Head of caudate nucleus (tissue), 42 donors: ENCODE results near the gene IZUMO1.
"Not testable (repeated sequence)": the region's sequence is repeated elsewhere in the genome, so short reads cannot be mapped to it uniquely, and the experiment has no call there.

Experiments used
- DNase-seq, 42 donors: peaks; one replicate each; pipeline versions ENCODE4 v3.0.0 to v3.0.0-alpha.2; 2020 to 2021; ENCODE audit warnings: mixed read lengths in 7 of 42
- intact Hi-C: fragments of 100-400 bp; cut with DNase I; formaldehyde crosslinking; loops from one replicate; pipeline ENCODE4 v1.15.0; 2022

IZUMO1 gene

DNA sequence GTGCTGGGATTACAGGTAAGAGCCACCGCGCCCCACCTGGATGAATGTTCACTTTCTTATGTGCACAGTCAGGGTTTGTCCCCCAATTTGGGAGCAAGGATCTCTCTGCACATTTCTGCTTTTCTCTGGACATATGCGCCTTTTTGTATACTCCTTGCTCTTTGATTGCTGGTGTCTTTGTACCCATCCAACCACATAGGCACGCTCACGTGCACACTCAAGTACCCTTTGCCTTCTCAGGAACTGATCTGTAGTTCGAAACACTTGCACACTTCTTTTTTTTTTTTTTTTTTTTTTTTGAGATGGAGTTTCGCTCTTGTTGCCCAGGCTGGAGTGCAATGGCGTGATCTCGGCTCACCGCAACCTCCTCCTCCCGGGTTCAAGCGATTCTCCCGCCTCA is 28.6 kb downstream of the IZUMO1 start:
- intact Hi-C loops: not testable (repeated sequence)

DNA sequence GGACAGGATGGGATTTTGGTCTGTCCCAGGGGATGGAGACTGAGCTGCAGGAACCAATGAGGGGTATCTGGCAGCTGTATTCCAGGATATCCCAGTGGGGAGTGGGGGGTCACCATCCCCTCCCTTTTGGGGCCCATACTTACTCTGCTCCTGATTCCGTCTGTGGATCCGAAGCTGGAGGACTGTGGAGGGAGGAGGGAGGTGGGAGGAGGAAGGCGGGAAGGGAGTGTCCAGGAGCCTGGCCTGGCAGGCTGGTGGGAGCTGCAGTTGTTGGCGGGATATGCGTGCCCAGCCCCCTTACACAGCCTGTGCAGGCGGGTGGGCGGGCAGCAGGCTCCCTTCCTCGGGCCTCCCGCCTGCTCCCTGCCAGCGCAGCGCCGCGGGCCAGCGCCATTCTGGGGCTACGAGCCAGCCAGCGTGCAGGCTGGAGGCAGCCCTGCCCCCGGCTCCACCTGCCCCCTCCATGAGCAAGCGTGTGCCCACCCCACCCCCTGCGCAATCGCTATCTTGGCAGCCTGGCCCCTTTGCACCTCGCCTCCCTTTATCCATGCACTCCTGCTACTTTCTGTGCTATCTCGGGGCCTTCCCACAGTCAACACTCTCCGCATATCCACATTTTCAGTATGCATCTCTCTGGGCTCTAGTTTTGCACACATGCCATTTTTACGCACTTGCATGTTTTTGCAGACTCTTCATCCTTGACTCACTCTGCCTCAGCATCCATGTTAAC is 30.0 kb downstream of the IZUMO1 start:
- intact Hi-C loops: no loop called here
- peak in 40 of 42 donors; percentile 21 to 80 (median 60) for DNase-seq

More for the DNA sequence above, 28.6 kb downstream of the IZUMO1 start:
- not testable (repeated sequence) for DNase-seq

DNA sequence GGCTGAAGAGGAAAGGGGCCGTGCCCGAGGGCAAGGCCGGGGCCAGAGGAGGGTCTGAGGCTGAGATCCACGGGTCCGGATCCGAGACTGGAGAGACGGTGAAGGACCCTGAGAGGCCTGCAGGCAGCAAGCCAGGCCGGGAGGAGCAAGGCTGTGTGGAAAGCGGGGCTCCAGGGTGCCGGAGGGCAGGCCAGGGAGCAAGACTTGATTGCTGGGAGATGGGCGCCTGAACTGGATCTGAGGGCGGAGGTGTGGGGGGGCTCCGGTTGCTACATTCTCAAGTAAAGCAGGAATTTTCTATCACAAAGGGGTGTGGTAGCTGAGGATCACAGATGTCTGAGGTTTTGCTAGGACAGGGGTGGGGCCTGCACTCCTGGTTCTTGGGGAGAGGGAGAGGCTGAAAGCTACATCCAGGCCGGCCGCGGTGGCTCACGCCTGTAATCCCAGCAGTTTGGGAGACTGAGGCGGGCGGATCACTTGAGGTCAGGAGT is 31.0 kb downstream of the IZUMO1 start:
- DNase-seq: peak in 1 of 42 donors; percentile 32
- intact Hi-C loops: loop anchor here (2.0 kb wide), 1 partner anchor 69 kb away; the partner anchor contains the start of gene CA11

DNA sequence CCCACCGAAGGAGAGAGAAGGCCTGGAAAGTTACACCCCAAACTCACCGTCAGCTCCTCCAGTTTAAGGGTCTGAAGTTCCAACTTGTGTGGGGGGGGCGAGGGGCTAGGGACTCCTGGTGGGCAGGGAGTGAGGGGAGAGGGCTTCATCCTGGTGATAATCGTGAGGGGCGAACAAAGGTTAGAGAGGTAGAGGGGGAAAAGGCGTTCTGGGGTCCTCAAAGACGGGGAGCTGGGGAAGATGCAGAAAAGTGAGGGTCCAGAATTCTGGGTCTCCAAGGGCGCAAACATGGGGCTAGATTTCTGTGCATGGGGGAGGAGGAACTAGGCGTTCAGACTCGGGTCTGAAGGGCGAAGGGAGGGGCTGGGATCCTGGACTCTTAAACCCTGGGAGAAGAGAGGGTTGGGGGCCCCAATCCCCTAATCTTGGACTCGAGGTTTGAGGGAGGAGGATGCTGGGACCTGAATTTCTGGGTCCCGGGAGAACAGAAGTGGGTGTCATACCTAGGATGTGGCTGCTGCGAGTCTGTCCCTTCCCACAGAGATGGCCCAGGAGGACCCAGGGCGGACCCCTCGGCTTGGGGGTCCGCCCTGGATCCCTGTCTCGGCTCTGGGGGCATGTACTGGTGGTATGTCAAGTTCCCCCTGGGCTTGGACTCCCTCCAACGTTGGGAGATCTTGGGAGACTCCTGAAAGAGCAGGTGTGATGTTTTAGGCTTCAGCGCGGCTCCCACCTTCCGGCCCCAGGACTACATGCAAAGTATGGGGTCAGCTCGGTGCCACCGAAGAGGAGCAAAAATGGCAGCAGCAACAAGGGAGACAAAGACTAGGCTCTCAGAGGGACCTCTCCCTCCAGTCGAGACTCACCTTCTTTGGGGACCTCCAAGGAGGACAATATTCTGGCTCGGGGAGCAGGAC is 31.7 kb downstream of the IZUMO1 start:
- no peak for DNase-seq

DNA sequence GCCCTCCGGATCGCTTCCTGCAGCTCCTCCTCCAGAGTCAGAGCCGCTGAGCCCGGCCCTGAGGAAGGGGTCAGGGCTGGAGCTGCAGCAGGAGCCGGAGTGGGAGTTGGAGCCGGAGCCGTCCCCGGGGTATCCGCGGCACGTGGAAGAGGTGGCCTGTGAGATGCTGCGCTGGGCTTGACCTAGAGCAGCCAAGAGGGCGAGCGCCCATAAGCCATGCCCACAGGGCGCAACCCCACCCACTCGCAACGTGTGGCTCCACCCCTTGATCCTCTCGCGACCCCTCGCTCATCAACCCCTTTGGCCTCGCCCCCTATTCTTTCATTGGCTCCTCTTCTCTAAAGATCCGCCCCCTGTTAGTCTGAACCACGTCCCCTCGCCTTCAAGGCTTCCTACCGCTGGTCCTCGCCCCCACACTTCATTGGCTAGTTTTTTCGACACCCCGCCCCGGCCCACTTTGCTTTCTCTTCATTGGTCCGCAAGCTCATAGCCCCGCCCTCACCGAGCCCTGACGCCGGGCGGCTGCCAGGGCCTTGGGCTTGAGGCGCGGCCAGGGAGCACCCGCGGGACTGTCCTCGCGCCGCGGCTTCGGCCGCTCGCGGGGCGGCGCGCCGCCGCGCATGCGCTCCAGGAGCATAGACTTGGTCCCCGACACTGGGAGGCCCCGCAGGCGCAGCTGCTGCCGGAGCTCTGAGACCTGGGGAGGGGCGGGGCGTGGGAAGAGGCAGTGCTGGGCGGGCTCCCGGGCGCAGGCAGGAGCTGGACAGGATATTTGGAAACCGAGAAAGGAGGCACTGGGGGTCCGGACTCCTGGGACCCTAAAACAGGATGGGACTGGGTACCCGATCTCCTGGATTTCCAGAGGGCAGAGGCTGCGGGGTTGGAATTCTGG is 32.6 kb downstream of the IZUMO1 start:
- intact Hi-C loops: loop anchor here (2.0 kb wide), 1 partner anchor 67 kb away; the partner anchor contains the start of gene CA11
- DNase-seq: peak; percentile 95 to 100 (median 99)

More for the DNA sequence above, 31.7 kb downstream of the IZUMO1 start:
- intact Hi-C loops: loop anchor here (2.0 kb wide), 1 partner anchor 68 kb away; the partner anchor contains the start of gene CA11

DNA sequence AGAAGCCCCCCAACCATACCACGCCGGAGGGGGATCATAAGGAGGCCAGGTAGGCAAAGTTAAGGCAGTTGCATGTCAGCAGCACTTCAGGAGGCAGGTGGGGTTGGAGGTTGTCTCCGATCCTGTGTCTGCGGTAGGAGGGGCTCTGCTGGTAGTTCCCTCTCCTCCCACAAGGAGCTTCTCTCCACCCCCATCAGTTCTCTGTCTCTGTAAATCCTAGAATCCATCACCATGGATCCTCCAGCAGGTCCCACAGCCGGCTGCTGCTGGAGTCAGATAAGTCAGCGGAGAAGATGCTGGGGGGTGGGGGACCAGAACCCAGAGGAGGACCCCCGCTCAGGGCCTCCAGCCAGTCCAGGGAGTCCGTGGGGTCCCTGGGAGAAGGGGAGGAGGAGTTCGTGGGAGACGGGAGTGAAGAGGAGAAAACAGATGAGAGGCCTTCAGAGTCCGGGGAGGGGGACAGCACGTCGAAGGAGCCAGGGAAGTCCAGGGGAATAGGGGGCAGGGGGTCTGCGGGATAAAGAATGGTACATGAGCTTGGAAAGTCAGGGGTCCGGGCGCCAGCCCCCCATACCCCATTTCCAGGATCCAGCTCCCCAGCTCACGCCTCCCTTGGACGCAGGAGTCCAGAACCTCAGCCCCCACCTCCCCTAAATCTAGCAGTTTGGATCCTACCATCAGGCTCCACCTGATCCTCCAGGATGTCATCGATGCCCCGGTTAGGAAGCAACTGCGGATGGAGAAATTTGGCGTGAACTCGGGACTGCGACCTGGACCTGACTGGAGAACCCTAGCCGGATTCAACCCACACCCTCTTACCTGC is 33.5 kb downstream of the IZUMO1 start:
- intact Hi-C loops: no loop called here
- DNase-seq: peak in 21 of 42 donors; percentile 18 to 65 (median 48)

DNA sequence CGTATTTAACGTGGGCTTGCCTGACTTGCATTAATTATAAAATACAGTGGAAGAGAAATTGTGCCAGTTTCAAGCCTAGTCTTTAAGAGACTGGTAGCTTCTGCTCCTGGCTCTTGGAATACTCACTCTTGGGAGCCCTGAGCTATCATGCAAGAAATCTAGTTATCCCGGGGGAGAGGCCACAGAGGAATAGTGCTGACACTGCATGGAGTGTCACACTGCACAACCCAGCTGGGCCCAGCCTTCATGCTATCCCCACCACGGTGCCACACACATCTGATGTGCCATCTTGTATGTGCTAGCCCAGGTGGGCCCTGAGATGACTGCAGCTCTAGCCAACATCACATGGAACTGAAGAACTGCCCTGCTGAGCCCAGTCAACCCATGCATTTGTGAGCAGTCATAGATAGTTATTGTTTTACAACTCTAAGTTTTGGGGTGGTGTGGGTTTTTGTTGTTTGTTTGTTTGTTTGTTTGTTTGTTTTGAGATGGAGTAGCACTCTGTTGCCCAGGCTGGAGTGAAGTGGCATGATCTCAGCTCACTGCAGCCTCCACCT is 35.5 kb downstream of the IZUMO1 start:
- intact Hi-C loops: no loop called here
- no peak for DNase-seq

DNA sequence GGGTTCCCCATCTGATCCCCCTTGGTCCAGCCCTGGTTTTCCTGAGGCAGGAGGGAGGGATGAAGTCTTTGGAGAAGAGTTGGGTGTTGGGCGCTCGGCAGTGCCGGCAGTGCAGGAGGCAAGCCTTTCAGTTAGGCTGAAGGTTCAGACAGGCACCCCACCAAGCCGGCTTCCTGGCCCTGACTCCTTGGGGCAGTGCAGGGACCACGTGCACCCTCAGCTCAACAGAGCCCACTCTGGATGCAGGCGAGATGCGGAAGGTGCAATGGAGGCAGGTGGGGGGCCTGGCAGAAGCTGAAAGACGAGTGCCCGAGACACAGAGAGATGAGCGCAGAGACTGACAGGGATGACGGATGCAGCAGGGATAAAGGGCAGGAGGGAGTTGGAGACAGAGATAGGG is 38.2 kb downstream of the IZUMO1 start:
- intact Hi-C loops: no loop called here

DNA sequence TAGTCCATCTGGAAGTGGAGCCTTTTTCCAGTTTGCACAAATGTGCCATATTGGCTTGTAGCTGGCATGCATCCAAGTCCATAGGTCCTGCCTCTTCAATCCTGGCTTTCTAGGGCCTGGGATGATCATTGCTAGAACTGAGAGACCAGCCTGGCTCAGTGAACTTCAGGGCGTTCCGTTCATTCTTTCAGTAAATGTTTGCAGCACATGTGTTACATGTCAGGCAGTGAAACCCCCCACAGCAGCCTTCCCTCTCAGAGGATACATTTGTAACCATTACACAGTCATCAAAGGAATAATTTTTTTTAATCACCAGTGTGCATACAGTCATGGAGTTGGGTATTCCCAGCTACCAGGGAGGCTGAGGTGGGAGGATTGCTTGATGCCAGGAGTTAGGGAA is 41.3 kb downstream of the IZUMO1 start:
- intact Hi-C loops: no loop called here
- no peak for DNase-seq

More for the DNA sequence above, 38.2 kb downstream of the IZUMO1 start:
- DNase-seq: no peak

DNA sequence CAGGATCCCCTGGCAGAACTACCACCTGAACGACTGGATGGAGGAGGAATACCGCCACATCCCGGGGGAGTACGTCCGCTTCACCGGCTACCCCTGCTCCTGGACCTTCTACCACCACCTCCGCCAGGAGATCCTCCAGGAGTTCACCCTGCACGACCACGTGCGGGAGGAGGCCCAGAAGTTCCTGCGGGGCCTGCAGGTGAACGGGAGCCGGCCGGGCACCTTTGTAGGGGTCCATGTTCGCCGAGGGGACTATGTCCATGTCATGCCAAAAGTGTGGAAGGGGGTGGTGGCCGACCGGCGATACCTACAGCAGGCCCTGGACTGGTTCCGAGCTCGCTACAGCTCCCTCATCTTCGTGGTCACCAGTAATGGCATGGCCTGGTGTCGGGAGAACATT is 43.4 kb downstream of the IZUMO1 start:
- no peak for DNase-seq
- intact Hi-C loops: no loop called here

DNA sequence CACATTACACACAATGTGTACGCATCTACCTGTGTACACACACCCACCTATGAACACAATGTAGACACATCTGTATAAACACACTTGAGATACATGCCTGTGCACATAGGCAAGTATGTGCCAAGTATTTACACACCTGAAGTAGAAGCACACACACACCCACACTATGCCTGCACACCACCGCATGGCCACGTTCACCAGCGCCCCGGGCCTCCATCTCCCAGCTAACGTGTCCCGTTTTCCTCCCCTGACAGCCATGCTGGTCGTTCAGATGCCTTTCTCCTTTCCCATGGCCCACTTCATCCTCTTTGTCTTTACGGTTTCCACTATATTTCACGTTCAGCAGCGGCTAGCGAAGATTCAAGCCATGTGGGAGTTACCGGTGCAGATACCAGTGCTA is 44.0 kb downstream of the IZUMO1 start:
- DNase-seq: no peak
- intact Hi-C loops: no loop called here

DNA sequence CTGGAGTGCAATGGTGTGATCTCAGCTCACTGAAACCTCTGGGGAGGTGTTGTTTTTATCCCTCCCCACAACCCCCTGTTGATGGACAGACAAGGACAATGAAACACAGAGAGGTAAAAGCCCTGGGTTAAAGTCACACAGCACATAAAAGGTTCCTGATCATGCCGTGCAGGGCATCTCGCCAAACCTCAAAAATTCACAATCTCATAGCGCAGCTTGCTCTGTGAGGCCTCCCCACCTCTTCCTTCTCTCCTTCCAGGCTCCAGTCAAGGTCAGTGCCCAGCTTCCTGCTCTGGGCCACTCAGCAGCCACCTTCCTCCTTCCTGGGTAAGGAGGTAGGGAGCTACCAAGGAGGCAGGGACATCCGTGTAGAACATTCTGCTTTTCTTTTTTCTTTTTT is 48.7 kb downstream of the IZUMO1 start:
- DNase-seq: no peak
- intact Hi-C loops: no loop called here

DNA sequence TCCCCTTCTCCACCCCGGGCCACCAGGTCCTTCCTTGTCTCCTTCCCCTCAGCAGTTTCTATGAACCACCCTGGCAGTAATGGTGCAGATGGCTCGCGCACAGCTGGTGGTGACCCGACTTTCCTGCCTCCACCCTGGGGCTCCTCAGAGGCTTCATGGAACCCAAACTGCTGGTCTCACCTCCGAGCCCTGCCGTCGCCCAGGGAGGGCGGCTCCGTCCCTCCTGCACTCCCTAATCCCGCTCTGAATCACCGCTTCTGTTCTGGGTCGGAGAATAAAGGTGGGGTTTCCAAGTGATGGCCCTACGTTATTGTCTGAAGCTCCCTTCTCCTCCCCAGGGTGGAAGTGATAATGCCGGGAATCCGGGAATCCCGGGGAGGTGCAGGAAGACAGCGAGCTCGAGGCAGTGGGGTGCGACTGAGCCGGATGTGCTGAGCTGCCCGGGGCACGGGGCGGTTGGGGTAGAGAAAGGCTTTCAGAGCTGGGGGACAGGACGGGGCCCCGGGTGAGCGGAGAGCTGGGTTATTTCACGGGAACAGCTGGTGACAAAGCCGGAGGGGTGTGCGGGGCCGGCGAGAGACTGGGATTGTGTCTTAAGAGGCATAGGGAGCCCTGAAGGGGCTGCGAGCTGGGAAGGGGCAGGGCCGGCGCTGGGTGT is 50.2 kb downstream of the IZUMO1 start:
- intact Hi-C loops: no loop called here
- peak in 2 of 42 donors; percentile 19 to 46 for DNase-seq

DNA sequence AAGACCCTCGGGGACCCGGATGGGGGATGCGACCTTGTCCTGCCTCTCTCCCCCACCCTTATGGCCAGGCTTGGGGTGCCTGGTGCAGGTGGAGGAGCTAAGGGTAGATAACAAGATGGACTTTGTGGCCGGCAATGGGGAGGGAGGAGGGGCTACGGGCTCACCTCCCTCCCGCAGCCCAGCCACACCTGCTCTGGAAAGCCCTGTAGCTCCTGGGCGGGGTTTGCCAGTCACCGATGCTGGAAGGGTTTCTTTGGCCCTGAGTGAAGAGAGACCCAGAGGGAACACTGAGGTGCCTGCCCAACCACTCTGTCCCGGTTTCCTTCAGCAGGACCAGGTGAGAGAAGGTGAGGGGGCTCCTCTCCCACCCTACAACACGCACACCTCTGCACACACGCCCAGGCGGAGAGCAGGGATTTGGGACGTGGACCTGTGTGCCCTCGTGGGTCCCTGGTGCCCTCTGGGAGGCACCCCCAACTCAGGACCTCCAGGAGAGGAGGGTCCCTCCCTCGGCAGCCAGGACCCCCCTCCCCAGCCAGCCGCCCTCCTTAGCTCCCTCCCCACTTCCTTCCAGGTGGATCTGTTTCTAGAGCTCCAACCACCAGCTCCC is 50.9 kb downstream of the IZUMO1 start, which contains the start of gene FUT2:
Gene FUT2, plus strand, starts transcription at position 229 of the 610 bp plus-strand sequence. CDS start 6,986 bp downstream, outside the sequence.
- DNase-seq: no peak

DNA sequence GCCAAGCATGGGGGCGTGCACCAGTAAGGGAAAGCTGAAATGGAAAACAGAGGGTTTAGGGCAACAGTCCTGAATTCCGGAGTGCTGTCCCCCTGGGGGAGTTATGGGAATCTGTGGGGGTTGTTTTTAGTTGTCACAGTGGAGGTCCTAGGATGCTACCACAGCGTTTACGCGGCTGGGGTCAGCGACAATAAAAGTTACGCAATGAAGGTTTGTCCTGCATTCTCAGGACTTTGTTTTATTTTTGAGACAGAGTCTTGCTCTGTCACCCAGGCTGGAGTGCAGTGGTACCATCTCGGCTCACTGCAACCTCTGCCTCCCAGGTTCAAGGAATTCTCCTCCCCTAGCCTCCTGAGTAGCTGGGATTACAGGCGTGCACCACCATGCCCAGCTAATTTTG is 53.1 kb downstream of the IZUMO1 start:
- intact Hi-C loops, DNase-seq: not testable (repeated sequence)

More for the DNA sequence above, 50.9 kb downstream of the IZUMO1 start, which contains the start of gene FUT2:
- intact Hi-C loops: no loop called here
